Measurements from ENCODE around the gene ATF7. TPM values are rescaled to one million over a fixed set of nuclear protein-coding genes. Genes with fewer than 3 reads are reported as not detected.

The ATF7 gene
- total RNA-seq, 1 donor = 17.4 TPM

DNA sequence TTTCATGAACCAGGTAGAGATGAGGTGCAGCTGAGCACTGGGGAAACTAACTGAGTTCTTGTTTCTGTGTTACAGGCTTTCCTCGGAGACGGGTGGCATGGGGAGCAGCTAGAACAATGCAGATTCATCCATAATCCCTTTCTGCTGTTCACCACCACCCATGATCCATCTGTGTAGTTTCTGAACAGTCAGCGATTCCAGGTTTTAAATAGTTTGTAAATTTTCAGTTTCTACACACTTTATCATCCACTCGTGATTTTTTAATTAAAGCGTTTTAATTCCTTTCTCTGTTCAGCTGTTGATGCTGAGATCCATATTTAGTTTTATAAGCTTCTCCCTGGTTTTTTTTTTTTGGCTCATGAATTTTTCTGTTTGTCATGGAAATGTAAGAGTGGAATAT, 146.9 kb downstream of the ATF7 start:
- Histone ChIP-seq H4K20me1 (ENCODE audit: insufficient read depth, low read length) (peaks cover 78% of the 10 kb centered on the region), H3K4me1 (ENCODE audit: insufficient read depth, low read length) (peaks cover 69% of the 10 kb centered on the region), H3K79me2 (ENCODE audit: insufficient read depth, low read length) (peaks cover 49% of the 10 kb centered on the region), H3K36me3 (ENCODE audit: insufficient read depth, low read length) (peaks cover 97% of the 10 kb centered on the region), H3K27ac (ENCODE audit: low read depth, low read length) (peak overlapping the region; percentile 60), H3K9me3 (ENCODE audit: low read depth, low read length) (no peaks in the 10 kb centered on the region), H3K27me3 (ENCODE audit: insufficient read depth, low read length) (no peaks in the 10 kb centered on the region), H2AFZ (ENCODE audit: low read length) (no peak overlapping the region), H3K4me3 (ENCODE audit: insufficient read depth, low read length) (no peak overlapping the region), H3K4me2 (ENCODE audit: insufficient read depth, low read length) (no peak overlapping the region)
- no peak for DNase-seq (ENCODE audit: insufficient read length, low spot score, missing footprints)
- no peak for TF ChIP-seq CTCF (IDR thresholded peaks at IDR 0.05; ENCODE audit: extremely low read depth, low read depth, low read length)

GRCh38 chr12:53478865-53479264, 147.3 kb downstream of the ATF7 start:
- no peak overlapping the region for H3K4me2 ChIP-seq (ENCODE audit: insufficient read depth, low read length)
- H3K27me3 ChIP-seq (ENCODE audit: insufficient read depth, low read length) = no peaks in the 10 kb centered on the region
- H3K9me3 ChIP-seq (ENCODE audit: low read depth, low read length) = no peaks in the 10 kb centered on the region
- peaks cover 82% of the 10 kb centered on the region for H4K20me1 ChIP-seq (ENCODE audit: insufficient read depth, low read length)
- no peak overlapping the region for H2AFZ ChIP-seq (ENCODE audit: low read length)
- H3K27ac ChIP-seq (ENCODE audit: low read depth, low read length) = peak overlapping the region; percentile 60
- H3K79me2 ChIP-seq (ENCODE audit: insufficient read depth, low read length) = peaks cover 54% of the 10 kb centered on the region
- H3K4me3 ChIP-seq (ENCODE audit: insufficient read depth, low read length) = no peak overlapping the region
- peaks cover 70% of the 10 kb centered on the region for H3K4me1 ChIP-seq (ENCODE audit: insufficient read depth, low read length)
- DNase-seq (ENCODE audit: insufficient read length, low spot score, missing footprints) = peak; percentile 49
- peaks cover 97% of the 10 kb centered on the region for H3K36me3 ChIP-seq (ENCODE audit: insufficient read depth, low read length)
- no peak for TF ChIP-seq CTCF (IDR thresholded peaks at IDR 0.05; ENCODE audit: extremely low read depth, low read depth, low read length)

DNA sequence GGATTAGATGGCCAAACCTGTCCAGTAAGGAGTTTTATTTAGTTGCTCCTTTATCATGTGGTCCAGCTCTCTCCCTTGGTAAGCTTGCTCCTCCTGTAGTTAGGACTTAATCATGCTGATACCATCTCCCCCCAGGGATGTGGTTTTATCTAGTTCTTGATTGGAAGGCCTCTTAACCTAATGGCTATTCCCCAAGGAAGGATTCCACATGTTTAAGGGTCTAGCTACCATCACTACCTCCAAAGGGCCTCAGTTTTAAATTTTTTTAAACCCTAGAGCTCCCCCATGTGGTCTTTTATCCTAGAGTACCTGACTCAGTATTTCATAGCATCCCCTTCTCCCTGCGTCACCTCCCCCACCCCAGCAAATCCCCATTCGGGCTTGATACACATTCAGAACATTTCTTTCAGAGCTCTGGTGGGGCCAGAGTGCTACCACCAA, 149.4 kb downstream of the ATF7 start:
- Histone ChIP-seq H3K79me2 (ENCODE audit: insufficient read depth, low read length) (peaks cover 68% of the 10 kb centered on the region), H3K4me3 (ENCODE audit: insufficient read depth, low read length) (no peak overlapping the region), H2AFZ (ENCODE audit: low read length) (no peak overlapping the region), H3K4me1 (ENCODE audit: insufficient read depth, low read length) (peaks cover 86% of the 10 kb centered on the region), H3K36me3 (ENCODE audit: insufficient read depth, low read length) (peaks cover 94% of the 10 kb centered on the region), H4K20me1 (ENCODE audit: insufficient read depth, low read length) (peaks cover 87% of the 10 kb centered on the region), H3K4me2 (ENCODE audit: insufficient read depth, low read length) (no peak overlapping the region), H3K27me3 (ENCODE audit: insufficient read depth, low read length) (no peaks in the 10 kb centered on the region), H3K27ac (ENCODE audit: low read depth, low read length) (peak overlapping the region; percentile 2), H3K9me3 (ENCODE audit: low read depth, low read length) (no peaks in the 10 kb centered on the region)
- peak; percentile 45 for TF ChIP-seq CTCF (IDR thresholded peaks at IDR 0.05; ENCODE audit: extremely low read depth, low read depth, low read length)
- peak; percentile 32 for DNase-seq (ENCODE audit: insufficient read length, low spot score, missing footprints)

DNA sequence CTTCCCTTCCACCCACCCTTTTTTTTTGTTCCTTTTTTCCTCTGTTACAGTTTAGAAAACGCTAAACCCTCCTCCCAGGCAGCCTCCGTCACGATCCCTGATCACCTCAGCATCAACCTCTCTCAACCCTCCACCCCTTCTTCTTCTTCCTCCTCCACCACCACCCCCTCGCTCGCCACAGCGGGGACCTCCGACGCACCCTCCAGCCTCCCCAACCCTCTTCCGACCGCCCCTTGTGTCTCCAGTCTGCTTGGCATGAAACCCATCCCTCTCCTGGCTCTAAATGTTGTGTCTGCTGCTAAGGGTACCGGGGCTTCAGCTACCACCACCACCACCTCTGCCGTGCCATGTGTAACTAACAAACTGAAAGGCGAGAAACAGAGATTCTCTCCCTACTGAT, 151.4 kb downstream of the ATF7 start:
- peaks cover 71% of the 10 kb centered on the region for H3K4me1 ChIP-seq (ENCODE audit: insufficient read depth, low read length)
- peaks cover 93% of the 10 kb centered on the region for H3K36me3 ChIP-seq (ENCODE audit: insufficient read depth, low read length)
- H4K20me1 ChIP-seq (ENCODE audit: insufficient read depth, low read length) = peaks cover 84% of the 10 kb centered on the region
- H3K79me2 ChIP-seq (ENCODE audit: insufficient read depth, low read length) = peaks cover 83% of the 10 kb centered on the region
- no peak overlapping the region for H3K4me3 ChIP-seq (ENCODE audit: insufficient read depth, low read length)
- no peak overlapping the region for H3K4me2 ChIP-seq (ENCODE audit: insufficient read depth, low read length)
- DNase-seq (ENCODE audit: insufficient read length, low spot score, missing footprints) = no peak
- H3K9me3 ChIP-seq (ENCODE audit: low read depth, low read length) = no peaks in the 10 kb centered on the region
- no peaks in the 10 kb centered on the region for H3K27me3 ChIP-seq (ENCODE audit: insufficient read depth, low read length)
- H3K27ac ChIP-seq (ENCODE audit: low read depth, low read length) = peak overlapping the region; percentile 65
- TF ChIP-seq CTCF (IDR thresholded peaks at IDR 0.05; ENCODE audit: extremely low read depth, low read depth, low read length) = no peak
- no peak overlapping the region for H2AFZ ChIP-seq (ENCODE audit: low read length)
